Suprapubic skin (tissue), 4 donors: Measurements from ENCODE around the gene PGRMC2. TPM values are rescaled to one million over a fixed set of nuclear protein-coding genes. Genes with fewer than 3 reads are reported as not detected.

Source experiments
- DNase-seq, 2 donors: peaks; one replicate each; pipeline ENCODE4 v3.0.0-alpha.2; 2019; ENCODE audit warnings: low spot score in 2 of 2
- H3K27ac ChIP-seq: fragments of 200-600 bp; sonication (generic); one replicate; pipeline ENCODE4 v1.5.1; 2019
- H3K27me3 ChIP-seq: fragments of 200-600 bp; sonication (generic); one replicate; pipeline ENCODE4 v1.5.1; 2019
- H3K36me3 ChIP-seq: fragments of 200-600 bp; sonication (generic); one replicate; pipeline ENCODE4 v1.5.1; 2019
- H3K4me1 ChIP-seq: fragments of 200-600 bp; sonication (generic); one replicate; pipeline ENCODE4 v1.5.1; 2019
- H3K4me3 ChIP-seq: fragments of 200-600 bp; sonication (generic); one replicate; pipeline ENCODE4 v1.5.1; 2019; ENCODE audit warnings: mild to moderate bottlenecking
- H3K9me3 ChIP-seq: fragments of 200-600 bp; sonication (generic); one replicate; pipeline ENCODE4 v1.5.1; 2019
- EP300 ChIP-seq: sonication (generic); formaldehyde crosslinking; IDR thresholded peaks from one replicate; pipeline ENCODE4 v1.6.1; 2017; ENCODE audit warnings: antibody characterized with exemption
- POLR2A ChIP-seq, 2 donors: fragments of 450-650 bp; IDR thresholded peaks; one replicate each; pipeline ENCODE4 v1.6.1; 2017; ENCODE audit warnings: antibody characterized with exemption in 2 of 2, mild to moderate bottlenecking in 2 of 2, moderate library complexity in 2 of 2
- POLR2AphosphoS5 ChIP-seq, 3 donors: sonication (generic); formaldehyde crosslinking; IDR thresholded peaks; one replicate each; pipeline ENCODE4 v1.6.1; 2017; ENCODE audit warnings: antibody characterized with exemption in 3 of 3
- WGBS: methylation state at CpG from one replicate; pipeline ENCODE4 v1.1.5; 2018; 5-methylcytosine and 5-hydroxymethylcytosine counted together
- total RNA-seq, 4 donors: library from RNA; depleted of rRNA; stranded (reverse); fragments of >200 nt; gene quantifications; one replicate each; pipeline ENCODE4 v1.1.0, GENCODE V29; 2016
- TF ChIP-seq, protein P1 (sequence below), 2 donors: fragments of 200-600 bp in 1 of 2; fragments of 450-650 bp in 1 of 2; sonication (generic) in 1 of 2; IDR thresholded peaks; one replicate each; pipeline ENCODE4 v1.5.1; 2016 to 2019; ENCODE audit warnings: antibody characterized with exemption in 2 of 2, mild to moderate bottlenecking in 1 of 2, moderate library complexity in 1 of 2

The PGRMC2 gene, protein sequence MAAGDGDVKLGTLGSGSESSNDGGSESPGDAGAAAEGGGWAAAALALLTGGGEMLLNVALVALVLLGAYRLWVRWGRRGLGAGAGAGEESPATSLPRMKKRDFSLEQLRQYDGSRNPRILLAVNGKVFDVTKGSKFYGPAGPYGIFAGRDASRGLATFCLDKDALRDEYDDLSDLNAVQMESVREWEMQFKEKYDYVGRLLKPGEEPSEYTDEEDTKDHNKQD
- total RNA-seq: 10 to 100 TPM; 47.6 to 68.3 (median 55.2) TPM

DNA sequence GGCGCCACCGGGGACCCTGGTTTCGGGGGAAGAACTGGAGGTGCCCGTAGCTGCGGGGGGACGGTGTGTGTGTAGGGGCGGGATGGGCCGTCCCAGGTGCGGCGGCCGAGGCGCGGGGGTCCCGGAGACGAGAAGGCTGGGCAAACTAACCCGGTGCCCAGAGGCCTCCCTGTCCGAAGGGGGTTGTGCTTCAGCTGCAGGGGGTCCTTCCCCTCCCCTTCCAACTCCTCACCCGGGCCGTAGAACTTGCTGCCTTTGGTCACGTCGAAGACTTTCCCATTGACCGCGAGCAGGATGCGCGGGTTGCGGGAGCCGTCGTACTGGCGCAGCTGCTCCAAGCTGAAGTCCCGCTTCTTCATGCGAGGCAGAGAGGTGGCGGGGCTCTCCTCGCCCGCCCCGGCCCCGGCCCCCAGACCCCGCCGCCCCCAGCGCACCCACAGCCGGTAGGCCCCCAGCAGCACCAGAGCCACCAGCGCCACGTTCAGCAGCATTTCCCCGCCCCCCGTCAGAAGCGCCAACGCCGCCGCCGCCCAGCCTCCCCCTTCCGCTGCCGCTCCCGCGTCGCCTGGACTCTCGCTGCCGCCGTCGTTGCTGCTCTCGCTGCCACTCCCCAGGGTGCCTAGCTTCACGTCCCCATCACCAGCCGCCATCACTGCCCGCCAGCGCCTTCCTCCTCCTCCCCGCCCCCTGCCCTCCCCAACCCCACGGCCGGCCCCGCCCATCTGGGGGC, at the start of gene PGRMC2:
Gene PGRMC2 (minus strand): TSS at position 673 of the 730 bp plus-strand sequence. CDS start 23 bp downstream, at position 650.
- peak within 1 kb of the TSS; percentile 92 for H3K27ac ChIP-seq
- H3K9me3 ChIP-seq: no peaks in the 10 kb centered on the region
- TF ChIP-seq EP300: no peak
- TF ChIP-seq, protein P1, sequence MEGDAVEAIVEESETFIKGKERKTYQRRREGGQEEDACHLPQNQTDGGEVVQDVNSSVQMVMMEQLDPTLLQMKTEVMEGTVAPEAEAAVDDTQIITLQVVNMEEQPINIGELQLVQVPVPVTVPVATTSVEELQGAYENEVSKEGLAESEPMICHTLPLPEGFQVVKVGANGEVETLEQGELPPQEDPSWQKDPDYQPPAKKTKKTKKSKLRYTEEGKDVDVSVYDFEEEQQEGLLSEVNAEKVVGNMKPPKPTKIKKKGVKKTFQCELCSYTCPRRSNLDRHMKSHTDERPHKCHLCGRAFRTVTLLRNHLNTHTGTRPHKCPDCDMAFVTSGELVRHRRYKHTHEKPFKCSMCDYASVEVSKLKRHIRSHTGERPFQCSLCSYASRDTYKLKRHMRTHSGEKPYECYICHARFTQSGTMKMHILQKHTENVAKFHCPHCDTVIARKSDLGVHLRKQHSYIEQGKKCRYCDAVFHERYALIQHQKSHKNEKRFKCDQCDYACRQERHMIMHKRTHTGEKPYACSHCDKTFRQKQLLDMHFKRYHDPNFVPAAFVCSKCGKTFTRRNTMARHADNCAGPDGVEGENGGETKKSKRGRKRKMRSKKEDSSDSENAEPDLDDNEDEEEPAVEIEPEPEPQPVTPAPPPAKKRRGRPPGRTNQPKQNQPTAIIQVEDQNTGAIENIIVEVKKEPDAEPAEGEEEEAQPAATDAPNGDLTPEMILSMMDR (IDR thresholded peaks at IDR 0.05): no peak
- TF ChIP-seq POLR2A (IDR thresholded peaks at IDR 0.05): peak in 1 of 2 donors; percentile 24
- peak in 1 of 3 donors; percentile 28 for TF ChIP-seq POLR2AphosphoS5 (IDR thresholded peaks at IDR 0.05)
- H3K36me3 ChIP-seq: no peaks in the 10 kb centered on the region
- under 1% methylated on average over 26 of the region's 67 CpGs for WGBS
- peak within 1 kb of the TSS; percentile 80 for H3K4me3 ChIP-seq
- H3K4me1 ChIP-seq: peaks cover 57% of the 10 kb centered on the region
- no peaks in the 10 kb centered on the region for H3K27me3 ChIP-seq
- DNase-seq: peak in 1 of 2 donors; percentile 82

DNA sequence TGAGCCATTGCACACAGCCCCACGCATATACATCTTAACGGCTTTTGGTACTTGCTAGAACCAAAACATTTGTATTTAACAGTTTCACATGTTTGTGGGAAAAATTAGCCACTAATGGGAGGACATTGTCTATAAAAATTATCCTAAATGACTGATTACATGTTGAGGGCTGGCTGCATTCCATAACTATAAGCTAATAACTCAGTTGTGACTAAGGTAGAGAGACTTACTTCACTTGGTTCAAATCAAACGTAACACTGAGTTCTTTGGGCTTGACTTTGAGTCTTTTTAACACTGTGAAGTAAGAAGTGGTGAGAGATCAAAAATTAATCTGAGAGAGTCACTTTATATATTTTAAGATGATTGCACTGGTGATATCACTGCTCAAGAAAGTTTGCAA, 47.9 kb upstream of the PGRMC2 start:
- Histone ChIP-seq H3K27me3 (no peaks in the 10 kb centered on the region), H3K4me1 (no peaks in the 10 kb centered on the region), H3K4me3 (no peak overlapping the region), H3K9me3 (no peaks in the 10 kb centered on the region), H3K27ac (no peak overlapping the region), H3K36me3 (no peaks in the 10 kb centered on the region)
- no peak for TF ChIP-seq POLR2A (IDR thresholded peaks at IDR 0.05)
- no peak for TF ChIP-seq POLR2AphosphoS5 (IDR thresholded peaks at IDR 0.05)
- TF ChIP-seq EP300: no peak
- TF ChIP-seq, protein P1 (IDR thresholded peaks at IDR 0.05): no peak
- 89% methylated on average over 3 of the region's 3 CpGs for WGBS
- DNase-seq: no peak

DNA sequence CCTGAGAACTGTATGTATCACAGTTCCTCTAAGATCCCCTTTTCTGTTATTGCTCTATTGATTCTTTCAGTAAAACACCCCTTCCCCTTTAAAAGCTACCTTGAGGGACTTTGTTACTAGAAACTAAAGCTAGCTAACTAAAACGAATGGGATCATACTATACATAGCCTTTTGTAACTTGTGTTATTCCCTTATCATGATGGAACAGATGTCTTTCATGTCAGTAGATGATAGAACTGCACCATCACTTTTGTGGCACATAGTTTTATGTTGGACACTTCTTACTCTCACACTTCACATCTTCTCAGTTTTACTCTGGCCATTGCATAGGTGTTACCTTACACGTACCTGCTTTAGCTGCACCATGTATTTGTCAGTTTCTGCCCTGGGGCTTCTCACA, 46.6 kb upstream of the PGRMC2 start:
- Histone ChIP-seq H3K27ac (no peak overlapping the region), H3K4me1 (no peaks in the 10 kb centered on the region), H3K4me3 (no peak overlapping the region), H3K9me3 (no peaks in the 10 kb centered on the region), H3K27me3 (no peaks in the 10 kb centered on the region), H3K36me3 (no peaks in the 10 kb centered on the region)
- TF ChIP-seq EP300 (no peak), POLR2A (IDR thresholded peaks at IDR 0.05) (no peak), POLR2AphosphoS5 (IDR thresholded peaks at IDR 0.05) (no peak)
- TF ChIP-seq, protein P1 (IDR thresholded peaks at IDR 0.05): no peak
- no peak for DNase-seq
- WGBS: 87% methylated on average over 2 of the region's 2 CpGs

DNA sequence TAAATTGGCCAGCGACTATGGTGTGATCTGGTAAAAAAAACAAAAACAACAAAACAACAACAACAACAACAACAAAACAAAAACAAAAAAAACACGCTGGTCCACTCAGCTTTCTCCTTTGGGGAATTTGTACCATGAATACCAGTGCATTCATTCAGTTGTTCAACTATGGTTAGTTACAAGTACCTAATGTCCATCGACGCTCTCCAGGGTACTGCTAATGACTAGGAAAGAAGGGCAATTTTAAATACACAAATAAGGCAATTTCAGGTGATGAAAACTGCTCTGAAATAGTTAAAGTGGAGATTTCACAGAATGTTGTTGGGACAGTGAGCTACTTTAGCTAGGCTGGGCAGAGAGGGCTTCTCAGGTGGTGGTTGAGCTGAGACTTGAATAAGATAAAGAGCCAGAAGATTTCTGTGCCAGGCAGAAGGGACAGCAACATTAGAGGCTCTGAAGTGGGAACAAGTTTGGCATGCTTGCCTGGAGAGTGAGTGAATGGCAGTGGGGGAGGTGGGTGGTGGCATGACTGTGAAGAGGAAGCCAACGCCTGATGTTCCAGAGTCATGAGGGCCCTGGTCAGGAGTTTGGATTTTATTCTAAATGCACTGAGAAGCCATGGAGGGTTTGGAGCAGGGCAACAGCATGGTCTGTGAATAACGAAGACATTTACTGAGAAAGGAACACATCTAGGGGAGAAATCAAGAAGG, 45.9 kb upstream of the PGRMC2 start:
- no peak for TF ChIP-seq EP300
- no peak for TF ChIP-seq POLR2A (IDR thresholded peaks at IDR 0.05)
- no peak for TF ChIP-seq POLR2AphosphoS5 (IDR thresholded peaks at IDR 0.05)
- TF ChIP-seq, protein P1 (IDR thresholded peaks at IDR 0.05): no peak
- 90% methylated on average over 6 of the region's 6 CpGs for WGBS

DNA sequence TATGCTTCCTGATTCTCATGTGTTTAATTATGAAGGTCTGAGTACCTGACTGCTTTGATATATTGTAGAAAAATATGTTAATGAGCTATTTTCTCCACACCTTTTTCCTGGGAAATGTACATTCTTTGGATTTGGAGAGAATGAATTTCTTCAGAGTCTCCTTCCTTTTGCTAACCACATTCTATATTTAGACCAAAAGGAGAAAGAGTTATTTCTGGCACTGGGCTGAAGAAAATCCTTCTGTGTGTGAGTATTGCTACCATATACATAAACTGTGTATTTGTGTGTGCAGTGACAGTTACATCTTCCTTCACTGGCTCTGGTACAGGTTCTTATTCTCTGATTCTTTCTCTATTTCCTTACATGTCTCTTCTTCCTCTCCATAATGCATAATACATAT, 44.5 kb upstream of the PGRMC2 start:
- Histone ChIP-seq H3K4me3 (no peak overlapping the region), H3K36me3 (no peaks in the 10 kb centered on the region), H3K27ac (no peak overlapping the region), H3K9me3 (no peaks in the 10 kb centered on the region), H3K4me1 (no peaks in the 10 kb centered on the region), H3K27me3 (no peaks in the 10 kb centered on the region)
- TF ChIP-seq POLR2A (IDR thresholded peaks at IDR 0.05) (no peak), EP300 (no peak), POLR2AphosphoS5 (IDR thresholded peaks at IDR 0.05) (no peak)
- TF ChIP-seq, protein P1 (IDR thresholded peaks at IDR 0.05): no peak
- DNase-seq: no peak

More for the DNA sequence above, 45.9 kb upstream of the PGRMC2 start:
- Histone ChIP-seq H3K9me3 (no peaks in the 10 kb centered on the region), H3K4me3 (no peak overlapping the region), H3K36me3 (no peaks in the 10 kb centered on the region), H3K27ac (no peak overlapping the region), H3K4me1 (no peaks in the 10 kb centered on the region), H3K27me3 (no peaks in the 10 kb centered on the region)
- no peak for DNase-seq
